ENCODE results near the gene PRKG1. TPM values are rescaled to one million over a fixed set of nuclear protein-coding genes. Genes with fewer than 3 reads are reported as not detected.

Gene PRKG1
- total RNA-seq, 1 experiment from 2014 or later: 16.5 TPM

DNA sequence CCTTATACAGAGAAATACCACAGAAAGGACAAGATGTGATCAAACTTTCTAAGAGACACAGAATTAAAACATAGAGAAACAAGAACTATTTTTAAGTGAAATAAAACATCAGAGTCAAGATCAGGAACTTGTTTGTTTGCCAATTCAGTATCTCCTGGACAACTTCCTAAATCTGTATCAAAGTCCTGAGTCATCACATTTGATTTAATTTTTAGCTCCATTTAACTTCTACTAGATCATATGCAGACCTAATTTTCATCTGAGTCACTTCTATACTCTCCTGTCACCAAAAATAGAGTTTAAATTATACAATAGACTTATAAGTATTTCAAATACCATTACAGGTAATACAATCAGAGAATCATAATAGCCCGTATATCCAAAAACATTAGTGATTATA lies 268.1 kb downstream of the PRKG1 start (continued):
- TF ChIP-seq, protein P1, sequence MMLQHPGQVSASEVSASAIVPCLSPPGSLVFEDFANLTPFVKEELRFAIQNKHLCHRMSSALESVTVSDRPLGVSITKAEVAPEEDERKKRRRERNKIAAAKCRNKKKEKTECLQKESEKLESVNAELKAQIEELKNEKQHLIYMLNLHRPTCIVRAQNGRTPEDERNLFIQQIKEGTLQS (CRISPR knock-in tag; conservative IDR thresholded peaks at IDR 0.05): no peak
- TF ChIP-seq JUN (CRISPR knock-in tag; IDR thresholded peaks at IDR 0.05): no peak
- TF ChIP-seq, protein P2, sequence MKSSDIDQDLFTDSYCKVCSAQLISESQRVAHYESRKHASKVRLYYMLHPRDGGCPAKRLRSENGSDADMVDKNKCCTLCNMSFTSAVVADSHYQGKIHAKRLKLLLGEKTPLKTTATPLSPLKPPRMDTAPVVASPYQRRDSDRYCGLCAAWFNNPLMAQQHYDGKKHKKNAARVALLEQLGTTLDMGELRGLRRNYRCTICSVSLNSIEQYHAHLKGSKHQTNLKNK (CRISPR knock-in tag; IDR thresholded peaks at IDR 0.05): no peak

DNA sequence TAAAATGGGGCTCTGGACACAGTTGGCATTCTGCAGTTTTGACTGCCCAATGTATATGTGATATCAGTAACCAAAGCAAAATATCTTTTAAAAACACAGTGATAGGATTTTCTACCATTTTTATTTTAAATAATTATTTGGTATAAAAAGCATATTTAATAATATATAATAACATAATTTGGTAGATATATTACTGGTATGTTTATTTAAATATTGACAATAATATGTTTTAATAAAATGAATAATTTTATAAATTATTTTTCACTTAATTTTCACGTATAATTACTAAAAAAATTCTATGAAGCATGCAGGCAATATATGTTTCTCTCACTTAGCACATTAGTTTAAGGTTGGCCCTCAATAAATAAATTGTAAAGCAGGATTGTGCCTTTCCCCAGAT lies 269.1 kb downstream of the PRKG1 start:
- CTCF ChIA-PET: no interaction called here
- H3K9me3 Mint-ChIP-seq: peaks cover 9% of the 10 kb centered on the region
- H3K4me3 Mint-ChIP-seq: no peak overlapping the region
- H3K4me1 Mint-ChIP-seq: peaks cover 14% of the 10 kb centered on the region
- H3K27ac Mint-ChIP-seq: no peak overlapping the region
- TF ChIP-seq MYBL2 (CRISPR knock-in tag; IDR thresholded peaks at IDR 0.05) (no peak), NFYB (CRISPR knock-in tag; conservative IDR thresholded peaks at IDR 0.05; ENCODE audit: low read depth) (no peak), SMAD3 (CRISPR knock-in tag; IDR thresholded peaks at IDR 0.05; ENCODE audit: borderline replicate concordance) (no peak), HMGA2 (CRISPR knock-in tag; IDR thresholded peaks at IDR 0.05) (peak; percentile 94)
- TF ChIP-seq, protein P3, sequence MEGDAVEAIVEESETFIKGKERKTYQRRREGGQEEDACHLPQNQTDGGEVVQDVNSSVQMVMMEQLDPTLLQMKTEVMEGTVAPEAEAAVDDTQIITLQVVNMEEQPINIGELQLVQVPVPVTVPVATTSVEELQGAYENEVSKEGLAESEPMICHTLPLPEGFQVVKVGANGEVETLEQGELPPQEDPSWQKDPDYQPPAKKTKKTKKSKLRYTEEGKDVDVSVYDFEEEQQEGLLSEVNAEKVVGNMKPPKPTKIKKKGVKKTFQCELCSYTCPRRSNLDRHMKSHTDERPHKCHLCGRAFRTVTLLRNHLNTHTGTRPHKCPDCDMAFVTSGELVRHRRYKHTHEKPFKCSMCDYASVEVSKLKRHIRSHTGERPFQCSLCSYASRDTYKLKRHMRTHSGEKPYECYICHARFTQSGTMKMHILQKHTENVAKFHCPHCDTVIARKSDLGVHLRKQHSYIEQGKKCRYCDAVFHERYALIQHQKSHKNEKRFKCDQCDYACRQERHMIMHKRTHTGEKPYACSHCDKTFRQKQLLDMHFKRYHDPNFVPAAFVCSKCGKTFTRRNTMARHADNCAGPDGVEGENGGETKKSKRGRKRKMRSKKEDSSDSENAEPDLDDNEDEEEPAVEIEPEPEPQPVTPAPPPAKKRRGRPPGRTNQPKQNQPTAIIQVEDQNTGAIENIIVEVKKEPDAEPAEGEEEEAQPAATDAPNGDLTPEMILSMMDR (IDR thresholded peaks at IDR 0.05): no peak
- TF ChIP-seq, protein P4, sequence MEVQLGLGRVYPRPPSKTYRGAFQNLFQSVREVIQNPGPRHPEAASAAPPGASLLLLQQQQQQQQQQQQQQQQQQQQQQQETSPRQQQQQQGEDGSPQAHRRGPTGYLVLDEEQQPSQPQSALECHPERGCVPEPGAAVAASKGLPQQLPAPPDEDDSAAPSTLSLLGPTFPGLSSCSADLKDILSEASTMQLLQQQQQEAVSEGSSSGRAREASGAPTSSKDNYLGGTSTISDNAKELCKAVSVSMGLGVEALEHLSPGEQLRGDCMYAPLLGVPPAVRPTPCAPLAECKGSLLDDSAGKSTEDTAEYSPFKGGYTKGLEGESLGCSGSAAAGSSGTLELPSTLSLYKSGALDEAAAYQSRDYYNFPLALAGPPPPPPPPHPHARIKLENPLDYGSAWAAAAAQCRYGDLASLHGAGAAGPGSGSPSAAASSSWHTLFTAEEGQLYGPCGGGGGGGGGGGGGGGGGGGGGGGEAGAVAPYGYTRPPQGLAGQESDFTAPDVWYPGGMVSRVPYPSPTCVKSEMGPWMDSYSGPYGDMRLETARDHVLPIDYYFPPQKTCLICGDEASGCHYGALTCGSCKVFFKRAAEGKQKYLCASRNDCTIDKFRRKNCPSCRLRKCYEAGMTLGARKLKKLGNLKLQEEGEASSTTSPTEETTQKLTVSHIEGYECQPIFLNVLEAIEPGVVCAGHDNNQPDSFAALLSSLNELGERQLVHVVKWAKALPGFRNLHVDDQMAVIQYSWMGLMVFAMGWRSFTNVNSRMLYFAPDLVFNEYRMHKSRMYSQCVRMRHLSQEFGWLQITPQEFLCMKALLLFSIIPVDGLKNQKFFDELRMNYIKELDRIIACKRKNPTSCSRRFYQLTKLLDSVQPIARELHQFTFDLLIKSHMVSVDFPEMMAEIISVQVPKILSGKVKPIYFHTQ (CRISPR knock-in tag; IDR thresholded peaks at IDR 0.05): no peak
- TF ChIP-seq, protein P5, sequence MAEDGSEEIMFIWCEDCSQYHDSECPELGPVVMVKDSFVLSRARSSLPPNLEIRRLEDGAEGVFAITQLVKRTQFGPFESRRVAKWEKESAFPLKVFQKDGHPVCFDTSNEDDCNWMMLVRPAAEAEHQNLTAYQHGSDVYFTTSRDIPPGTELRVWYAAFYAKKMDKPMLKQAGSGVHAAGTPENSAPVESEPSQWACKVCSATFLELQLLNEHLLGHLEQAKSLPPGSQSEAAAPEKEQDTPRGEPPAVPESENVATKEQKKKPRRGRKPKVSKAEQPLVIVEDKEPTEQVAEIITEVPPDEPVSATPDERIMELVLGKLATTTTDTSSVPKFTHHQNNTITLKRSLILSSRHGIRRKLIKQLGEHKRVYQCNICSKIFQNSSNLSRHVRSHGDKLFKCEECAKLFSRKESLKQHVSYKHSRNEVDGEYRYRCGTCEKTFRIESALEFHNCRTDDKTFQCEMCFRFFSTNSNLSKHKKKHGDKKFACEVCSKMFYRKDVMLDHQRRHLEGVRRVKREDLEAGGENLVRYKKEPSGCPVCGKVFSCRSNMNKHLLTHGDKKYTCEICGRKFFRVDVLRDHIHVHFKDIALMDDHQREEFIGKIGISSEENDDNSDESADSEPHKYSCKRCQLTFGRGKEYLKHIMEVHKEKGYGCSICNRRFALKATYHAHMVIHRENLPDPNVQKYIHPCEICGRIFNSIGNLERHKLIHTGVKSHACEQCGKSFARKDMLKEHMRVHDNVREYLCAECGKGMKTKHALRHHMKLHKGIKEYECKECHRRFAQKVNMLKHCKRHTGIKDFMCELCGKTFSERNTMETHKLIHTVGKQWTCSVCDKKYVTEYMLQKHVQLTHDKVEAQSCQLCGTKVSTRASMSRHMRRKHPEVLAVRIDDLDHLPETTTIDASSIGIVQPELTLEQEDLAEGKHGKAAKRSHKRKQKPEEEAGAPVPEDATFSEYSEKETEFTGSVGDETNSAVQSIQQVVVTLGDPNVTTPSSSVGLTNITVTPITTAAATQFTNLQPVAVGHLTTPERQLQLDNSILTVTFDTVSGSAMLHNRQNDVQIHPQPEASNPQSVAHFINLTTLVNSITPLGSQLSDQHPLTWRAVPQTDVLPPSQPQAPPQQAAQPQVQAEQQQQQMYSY (CRISPR knock-in tag; IDR thresholded peaks at IDR 0.05): no peak
- DNase-seq (ENCODE audit: low spot score) (no peak), ATAC-seq (no peak)
- POLR2A ChIA-PET: no interaction called here
- H3K27me3 Mint-ChIP-seq (ENCODE audit: low read depth): no peaks in the 10 kb centered on the region
- H3K36me3 Mint-ChIP-seq: peaks cover 7% of the 10 kb centered on the region; the same call in 1 of the 2 replicates

DNA sequence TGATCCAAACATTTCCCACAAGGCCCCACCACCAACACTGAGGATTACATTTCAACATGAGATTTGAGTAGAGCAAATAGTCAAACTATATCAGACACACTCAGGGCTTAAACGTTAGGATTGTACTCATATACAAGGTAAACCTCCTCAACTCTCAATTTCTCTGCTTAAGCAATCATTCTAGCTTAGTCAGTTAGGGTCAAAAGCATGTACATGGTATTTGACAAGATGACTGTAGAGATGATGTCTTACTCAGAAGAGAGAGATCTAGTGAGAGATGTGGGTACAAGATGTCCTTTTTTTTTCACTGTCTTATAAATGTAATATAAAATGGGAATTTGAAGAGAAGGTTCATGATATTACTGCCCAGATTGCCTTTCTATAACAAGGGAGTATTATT lies 270.1 kb downstream of the PRKG1 start:
- CTCF ChIA-PET: no interaction called here
- ATAC-seq (no peak), DNase-seq (ENCODE audit: low spot score) (no peak)
- H3K9me3 Mint-ChIP-seq: peaks cover 9% of the 10 kb centered on the region
- H3K27ac Mint-ChIP-seq: no peak overlapping the region
- peaks cover 7% of the 10 kb centered on the region; the same call in 1 of the 2 replicates for H3K36me3 Mint-ChIP-seq
- H3K4me1 Mint-ChIP-seq: peaks cover 14% of the 10 kb centered on the region
- POLR2A ChIA-PET: no interaction called here
- H3K27me3 Mint-ChIP-seq (ENCODE audit: low read depth): no peaks in the 10 kb centered on the region
- H3K4me3 Mint-ChIP-seq: no peak overlapping the region
- TF ChIP-seq SP1 (CRISPR knock-in tag; conservative IDR thresholded peaks at IDR 0.05) (no peak), ZNF671 (CRISPR knock-in tag; IDR thresholded peaks at IDR 0.05) (no peak), TP53 (CRISPR knock-in tag; IDR thresholded peaks at IDR 0.05) (no peak), MXD4 (CRISPR knock-in tag; IDR thresholded peaks at IDR 0.05; ENCODE audit: borderline replicate concordance) (no peak)
- TF ChIP-seq, protein P6, sequence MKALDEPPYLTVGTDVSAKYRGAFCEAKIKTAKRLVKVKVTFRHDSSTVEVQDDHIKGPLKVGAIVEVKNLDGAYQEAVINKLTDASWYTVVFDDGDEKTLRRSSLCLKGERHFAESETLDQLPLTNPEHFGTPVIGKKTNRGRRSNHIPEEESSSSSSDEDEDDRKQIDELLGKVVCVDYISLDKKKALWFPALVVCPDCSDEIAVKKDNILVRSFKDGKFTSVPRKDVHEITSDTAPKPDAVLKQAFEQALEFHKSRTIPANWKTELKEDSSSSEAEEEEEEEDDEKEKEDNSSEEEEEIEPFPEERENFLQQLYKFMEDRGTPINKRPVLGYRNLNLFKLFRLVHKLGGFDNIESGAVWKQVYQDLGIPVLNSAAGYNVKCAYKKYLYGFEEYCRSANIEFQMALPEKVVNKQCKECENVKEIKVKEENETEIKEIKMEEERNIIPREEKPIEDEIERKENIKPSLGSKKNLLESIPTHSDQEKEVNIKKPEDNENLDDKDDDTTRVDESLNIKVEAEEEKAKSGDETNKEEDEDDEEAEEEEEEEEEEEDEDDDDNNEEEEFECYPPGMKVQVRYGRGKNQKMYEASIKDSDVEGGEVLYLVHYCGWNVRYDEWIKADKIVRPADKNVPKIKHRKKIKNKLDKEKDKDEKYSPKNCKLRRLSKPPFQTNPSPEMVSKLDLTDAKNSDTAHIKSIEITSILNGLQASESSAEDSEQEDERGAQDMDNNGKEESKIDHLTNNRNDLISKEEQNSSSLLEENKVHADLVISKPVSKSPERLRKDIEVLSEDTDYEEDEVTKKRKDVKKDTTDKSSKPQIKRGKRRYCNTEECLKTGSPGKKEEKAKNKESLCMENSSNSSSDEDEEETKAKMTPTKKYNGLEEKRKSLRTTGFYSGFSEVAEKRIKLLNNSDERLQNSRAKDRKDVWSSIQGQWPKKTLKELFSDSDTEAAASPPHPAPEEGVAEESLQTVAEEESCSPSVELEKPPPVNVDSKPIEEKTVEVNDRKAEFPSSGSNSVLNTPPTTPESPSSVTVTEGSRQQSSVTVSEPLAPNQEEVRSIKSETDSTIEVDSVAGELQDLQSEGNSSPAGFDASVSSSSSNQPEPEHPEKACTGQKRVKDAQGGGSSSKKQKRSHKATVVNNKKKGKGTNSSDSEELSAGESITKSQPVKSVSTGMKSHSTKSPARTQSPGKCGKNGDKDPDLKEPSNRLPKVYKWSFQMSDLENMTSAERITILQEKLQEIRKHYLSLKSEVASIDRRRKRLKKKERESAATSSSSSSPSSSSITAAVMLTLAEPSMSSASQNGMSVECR (CRISPR knock-in tag; IDR thresholded peaks at IDR 0.05; ENCODE audit: borderline replicate concordance): no peak
- TF ChIP-seq, protein P7, sequence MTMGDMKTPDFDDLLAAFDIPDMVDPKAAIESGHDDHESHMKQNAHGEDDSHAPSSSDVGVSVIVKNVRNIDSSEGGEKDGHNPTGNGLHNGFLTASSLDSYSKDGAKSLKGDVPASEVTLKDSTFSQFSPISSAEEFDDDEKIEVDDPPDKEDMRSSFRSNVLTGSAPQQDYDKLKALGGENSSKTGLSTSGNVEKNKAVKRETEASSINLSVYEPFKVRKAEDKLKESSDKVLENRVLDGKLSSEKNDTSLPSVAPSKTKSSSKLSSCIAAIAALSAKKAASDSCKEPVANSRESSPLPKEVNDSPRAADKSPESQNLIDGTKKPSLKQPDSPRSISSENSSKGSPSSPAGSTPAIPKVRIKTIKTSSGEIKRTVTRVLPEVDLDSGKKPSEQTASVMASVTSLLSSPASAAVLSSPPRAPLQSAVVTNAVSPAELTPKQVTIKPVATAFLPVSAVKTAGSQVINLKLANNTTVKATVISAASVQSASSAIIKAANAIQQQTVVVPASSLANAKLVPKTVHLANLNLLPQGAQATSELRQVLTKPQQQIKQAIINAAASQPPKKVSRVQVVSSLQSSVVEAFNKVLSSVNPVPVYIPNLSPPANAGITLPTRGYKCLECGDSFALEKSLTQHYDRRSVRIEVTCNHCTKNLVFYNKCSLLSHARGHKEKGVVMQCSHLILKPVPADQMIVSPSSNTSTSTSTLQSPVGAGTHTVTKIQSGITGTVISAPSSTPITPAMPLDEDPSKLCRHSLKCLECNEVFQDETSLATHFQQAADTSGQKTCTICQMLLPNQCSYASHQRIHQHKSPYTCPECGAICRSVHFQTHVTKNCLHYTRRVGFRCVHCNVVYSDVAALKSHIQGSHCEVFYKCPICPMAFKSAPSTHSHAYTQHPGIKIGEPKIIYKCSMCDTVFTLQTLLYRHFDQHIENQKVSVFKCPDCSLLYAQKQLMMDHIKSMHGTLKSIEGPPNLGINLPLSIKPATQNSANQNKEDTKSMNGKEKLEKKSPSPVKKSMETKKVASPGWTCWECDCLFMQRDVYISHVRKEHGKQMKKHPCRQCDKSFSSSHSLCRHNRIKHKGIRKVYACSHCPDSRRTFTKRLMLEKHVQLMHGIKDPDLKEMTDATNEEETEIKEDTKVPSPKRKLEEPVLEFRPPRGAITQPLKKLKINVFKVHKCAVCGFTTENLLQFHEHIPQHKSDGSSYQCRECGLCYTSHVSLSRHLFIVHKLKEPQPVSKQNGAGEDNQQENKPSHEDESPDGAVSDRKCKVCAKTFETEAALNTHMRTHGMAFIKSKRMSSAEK (CRISPR knock-in tag; IDR thresholded peaks at IDR 0.05; ENCODE audit: borderline replicate concordance): no peak

All from WTC11 (cell line).